ACHN (cell line): ENCODE data around the gene CENPP.
"Not testable (repeated sequence)": the region's sequence is repeated elsewhere in the genome, so short reads cannot be mapped to it uniquely, and the experiment has no call there.

Experiments used
- DNase-seq: peaks from one replicate; pipeline ENCODE4 v3.0.0-alpha.2; 2015
- in situ Hi-C: cut with HindIII; loops from 2 replicates; pipeline ENCODE4 v1.10.0; 2017; ENCODE audit warnings: low sequenced_read_pairs, low pct_ligation_motif_present, low pct_unique_long_range_greater_than_20kb

Gene CENPP

DNA sequence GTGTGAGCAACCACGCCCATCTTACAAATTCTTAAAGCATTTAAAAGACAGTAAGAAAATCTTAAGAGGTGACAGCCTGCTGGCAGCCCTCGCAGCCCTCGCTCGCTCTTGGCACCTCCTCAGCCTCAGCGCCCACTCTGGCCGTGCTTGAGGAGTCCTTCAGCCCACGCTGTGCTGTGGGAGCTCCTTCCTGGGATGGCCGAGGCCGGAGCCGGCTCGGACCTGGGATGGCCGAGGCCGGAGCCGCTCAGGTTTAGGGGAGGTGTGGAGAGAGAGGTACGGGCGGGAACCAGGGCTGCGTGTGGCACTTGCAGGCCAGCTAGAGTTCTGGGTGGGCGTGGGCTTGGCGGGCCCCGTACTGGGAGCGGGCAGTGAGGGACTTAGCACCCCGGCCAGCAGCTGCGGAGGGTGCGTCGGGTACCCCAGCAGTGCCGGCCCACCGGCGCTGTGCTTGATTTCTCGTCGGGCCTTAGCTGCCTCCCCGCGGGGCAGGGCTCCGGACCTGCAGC lies 219.3 kb downstream of the CENPP start:
- in situ Hi-C loops: no loop called here
- DNase-seq: no peak

DNA sequence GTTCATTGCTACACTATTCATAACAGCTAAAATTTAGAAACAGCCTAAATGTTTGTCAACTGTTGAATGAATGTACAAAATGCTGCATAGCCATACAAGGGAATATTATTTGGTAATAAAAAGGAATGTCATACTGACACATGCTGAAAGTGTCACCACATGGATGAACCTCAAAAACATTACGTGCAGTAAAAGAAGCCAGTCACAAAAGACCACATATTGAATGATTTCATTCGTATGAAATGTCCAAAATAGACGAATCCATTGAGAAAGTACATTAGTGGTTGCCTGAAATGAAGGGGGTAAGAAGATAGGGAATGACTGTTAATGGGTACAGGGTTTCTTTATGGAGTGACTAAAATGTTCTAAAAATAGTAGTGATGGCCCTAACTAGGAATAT lies 221.6 kb downstream of the CENPP start:
- in situ Hi-C loops: no loop called here
- no peak for DNase-seq

DNA sequence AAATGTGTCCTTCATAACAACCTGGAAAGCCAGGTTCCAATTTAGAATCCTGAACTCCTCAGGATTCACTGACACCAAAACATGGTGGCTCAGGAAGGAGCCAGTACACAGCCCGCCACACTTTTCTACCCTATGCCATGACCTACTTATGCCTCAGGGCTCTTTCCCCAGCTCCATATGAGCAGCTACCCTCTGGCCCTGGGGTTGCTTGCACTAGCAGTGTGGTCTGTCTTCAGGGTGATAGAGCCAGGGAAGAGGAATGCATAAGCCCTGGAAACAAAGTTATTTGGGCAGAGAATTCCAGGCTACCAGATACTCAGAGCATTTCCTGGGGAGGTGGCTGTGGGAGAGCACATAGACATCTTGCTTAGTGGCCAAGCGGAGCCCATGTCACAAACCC lies 225.0 kb downstream of the CENPP start:
- DNase-seq: no peak
- in situ Hi-C loops: no loop called here

DNA sequence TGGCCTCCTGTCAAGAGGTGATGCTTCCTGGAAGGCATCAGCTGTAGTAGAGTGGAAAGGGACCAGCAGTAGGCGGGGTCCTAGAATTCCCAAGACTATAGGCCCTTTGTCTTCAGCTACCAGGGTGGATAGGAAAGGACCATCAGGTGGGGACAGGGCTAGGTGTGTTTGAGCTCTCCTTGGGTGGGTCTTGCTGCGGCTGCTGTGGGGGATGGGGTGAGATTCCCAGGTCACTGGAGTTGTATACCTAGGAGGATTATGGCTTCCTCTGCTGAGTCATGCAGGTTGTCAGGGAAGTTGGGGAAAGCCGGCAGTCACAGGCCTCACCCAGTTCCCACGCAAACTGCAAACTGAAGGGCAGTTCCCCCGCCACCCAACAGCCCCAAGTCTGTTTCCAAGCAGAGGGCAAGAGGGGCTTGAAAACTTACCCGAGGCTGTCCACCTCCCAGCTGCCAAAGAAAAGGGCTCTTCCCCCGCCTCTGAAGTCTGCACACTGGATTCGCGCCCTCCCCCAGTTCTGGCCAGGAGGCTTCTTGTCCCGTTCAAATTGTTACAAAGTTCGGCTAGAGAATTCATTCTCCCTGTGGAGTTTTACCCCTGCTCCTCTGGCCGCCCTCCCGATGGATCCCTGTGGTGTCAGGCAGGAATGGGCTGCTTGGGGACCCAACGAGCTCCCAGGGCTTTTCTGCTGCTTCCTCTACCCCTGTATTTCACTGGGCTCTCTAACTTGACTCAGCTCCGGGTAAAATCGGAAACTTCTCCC lies 233.0 kb downstream of the CENPP start:
- no peak for DNase-seq
- in situ Hi-C loops: no loop called here

DNA sequence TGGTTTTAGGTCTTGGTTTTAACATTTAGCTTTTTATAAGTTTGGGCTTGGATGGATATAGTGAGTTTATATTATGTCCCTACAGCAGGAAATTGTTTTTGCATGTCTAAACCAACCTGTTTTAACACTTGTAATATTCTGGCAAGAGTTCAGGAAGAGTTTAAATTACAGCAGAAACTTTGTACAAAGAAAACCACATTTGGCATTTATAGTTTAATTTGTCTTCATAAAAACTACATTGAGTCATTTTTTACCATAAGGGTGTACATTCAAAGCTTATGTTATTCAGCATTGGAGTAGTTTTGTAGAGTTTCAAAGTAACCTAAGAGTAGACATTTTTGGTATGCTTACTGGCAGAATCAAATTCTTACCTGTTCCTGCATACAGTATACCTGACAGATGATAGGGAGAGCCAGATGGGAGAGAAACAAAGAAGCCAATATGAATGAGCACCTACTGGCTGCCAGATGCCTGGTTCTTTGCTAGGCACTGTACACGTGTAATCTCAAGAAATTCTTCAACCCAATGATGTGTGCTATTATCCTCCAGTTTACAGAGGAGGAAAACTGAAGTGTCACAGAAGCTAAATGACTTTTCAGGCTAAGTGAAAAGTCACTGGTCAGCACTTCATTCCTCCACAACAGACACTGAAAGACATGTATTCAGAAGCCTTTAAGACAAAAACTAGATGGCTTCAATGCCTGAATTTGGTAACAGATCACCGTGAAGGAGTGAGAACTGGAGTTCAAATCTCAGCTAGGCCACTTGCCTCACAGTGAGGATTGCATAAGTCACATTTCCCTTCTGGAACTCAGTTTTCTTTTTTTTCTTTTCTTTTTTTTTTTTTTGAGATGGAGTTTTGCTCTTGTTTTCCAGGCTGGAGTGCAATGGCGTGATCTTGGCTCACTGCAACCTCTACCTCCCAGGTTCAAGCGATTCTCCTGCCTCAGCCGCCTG lies 235.9 kb downstream of the CENPP start:
- DNase-seq: no peak
- in situ Hi-C loops: no loop called here

DNA sequence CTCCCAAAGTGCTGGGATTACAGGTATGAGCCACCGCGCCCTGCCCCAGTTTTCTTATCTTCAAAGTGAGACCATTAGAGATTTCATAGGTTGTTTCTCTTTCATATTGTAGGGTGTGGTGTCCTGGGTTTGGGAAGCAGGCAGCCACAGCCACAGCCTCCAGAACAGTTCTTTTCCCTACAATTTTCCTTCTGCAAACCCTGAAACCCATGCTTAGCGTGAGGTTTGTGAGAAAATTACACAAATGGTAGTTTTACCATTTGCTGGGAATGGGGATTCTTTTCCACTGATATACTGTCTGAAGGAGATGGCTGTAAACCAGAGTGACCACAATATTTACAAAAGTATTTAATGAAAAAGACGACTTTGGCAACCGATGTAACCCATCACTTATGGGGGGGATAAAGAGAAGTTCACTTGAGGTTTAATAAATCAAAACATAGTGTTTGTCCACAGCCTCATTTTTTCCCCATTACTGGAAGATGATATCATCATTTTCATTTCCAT lies 236.8 kb downstream of the CENPP start:
- in situ Hi-C loops: no loop called here
- no peak for DNase-seq

DNA sequence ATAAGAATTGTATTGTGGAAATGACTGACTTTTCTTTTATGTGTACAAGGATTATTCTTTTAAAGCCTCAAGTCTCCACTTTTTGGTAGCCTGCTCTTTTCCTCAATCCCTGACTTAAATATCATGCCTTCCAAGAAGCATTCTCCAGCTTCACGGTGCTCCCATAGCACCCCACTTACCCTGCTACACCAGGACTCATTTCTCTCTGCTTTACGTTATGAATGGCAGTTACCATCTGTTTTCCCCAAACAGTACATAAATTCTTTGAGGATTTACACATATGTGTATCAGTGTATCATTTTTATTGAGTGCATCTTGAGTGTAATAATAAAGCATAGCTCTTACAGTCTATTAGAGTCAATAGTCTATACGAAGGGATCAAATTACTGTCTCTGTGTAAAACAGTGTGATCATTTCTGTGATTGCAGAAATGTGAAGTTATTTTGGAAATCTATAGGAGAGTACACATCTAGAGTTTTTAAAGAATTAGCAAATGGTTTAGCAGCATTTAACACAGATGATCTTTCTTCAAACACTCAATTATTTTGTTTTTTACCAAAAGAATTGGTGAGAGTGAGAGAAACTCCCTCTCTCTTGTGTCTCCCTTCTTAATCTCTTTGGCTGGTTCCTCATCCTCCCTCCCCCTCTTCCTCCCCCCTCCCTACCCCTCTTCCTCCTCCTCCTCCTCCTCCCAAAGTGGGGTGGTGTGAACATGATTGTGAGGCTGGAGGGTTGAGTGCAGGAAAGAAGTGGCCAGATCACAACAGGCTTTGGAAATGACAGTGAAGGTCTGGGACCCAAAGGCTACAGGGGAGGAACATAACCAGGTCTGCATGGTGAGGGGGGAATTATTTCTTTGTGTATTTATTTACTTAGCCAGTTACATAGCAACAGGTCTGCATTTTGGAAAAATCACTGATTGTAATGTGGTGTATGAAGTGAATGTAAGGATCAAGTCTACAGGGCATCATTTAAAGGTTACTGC lies 237.7 kb downstream of the CENPP start:
- DNase-seq: no peak
- in situ Hi-C loops: no loop called here

DNA sequence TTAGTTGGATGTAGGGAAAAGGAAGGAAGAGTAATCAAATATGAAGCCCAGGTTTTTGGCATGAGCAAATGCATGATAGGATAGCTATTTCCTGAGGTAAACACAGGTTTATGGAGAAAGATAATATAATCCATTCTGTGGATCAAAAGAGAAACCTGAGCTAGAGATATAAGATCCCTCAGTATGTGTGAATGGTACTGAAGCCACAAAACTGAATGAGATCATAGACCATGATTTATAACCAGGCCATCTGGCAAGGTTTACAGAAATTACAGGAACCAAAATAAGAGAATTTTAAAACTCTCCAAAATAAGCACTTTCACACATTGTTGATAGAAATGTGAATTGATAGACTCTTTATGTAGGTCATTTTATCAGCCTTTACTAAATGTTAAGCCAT lies 238.8 kb downstream of the CENPP start:
- in situ Hi-C loops: no loop called here
- DNase-seq: no peak

DNA sequence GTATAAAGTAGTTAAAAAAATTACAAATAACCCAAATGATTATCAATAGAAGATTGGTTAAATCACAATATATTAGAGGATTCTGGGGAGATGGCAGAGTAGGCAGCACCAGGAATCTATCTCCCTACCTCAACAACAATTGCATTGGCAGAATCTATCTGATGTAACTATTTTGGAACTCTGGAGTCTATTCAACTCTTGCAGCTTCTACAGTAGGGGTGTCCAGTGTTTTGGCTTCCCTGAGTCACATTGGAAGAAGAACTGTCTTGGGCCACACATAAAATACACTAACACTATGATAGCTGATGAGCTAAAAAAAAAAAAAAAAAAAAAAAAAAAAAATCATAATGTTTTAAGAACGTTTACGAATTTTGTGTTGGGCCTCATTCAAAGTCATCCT lies 239.2 kb downstream of the CENPP start:
- in situ Hi-C loops: no loop called here
- DNase-seq: no peak

DNA sequence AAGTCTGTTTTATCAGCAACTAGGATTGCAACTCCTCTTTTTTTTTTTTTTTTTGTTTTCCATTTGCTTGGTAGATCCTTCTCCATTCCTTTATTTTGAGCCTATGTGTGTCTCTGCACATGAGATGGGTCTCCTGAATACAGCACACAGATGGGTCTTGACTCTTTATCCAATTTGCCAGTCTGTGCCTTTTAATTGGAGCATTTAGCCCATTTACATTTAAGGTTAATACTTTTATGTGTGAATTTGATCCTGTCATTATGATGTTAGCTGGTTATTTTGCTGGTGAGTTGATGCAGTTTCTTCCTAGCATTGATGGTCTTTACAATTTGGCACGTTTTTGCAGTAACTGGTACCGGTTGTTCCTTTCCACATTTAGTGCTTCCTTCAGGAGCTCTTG lies 246.1 kb downstream of the CENPP start:
- in situ Hi-C loops: not testable (repeated sequence)

DNA sequence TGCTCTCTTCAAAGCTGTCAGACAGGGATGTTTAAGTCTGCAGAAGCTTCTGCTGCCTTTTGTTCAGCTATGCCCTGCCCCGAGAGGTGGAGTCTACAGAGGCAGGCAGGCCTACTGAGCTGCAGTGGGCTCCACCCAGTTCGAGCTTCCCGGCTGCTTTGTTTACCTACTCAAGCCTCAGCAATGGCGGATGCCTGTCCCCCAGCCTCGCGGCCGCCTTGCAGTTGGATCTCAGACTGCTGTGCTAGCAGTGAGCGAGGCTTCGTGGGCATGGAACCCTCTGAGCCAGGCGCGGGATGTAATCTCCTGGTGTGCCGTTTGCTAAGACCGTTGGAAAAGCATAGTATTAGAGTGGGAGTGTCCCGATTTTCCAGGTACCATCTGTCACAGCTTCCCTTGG lies 247.9 kb downstream of the CENPP start:
- in situ Hi-C loops, DNase-seq: not testable (repeated sequence)

More for the DNA sequence above, 246.1 kb downstream of the CENPP start:
- DNase-seq: not testable (repeated sequence)

DNA sequence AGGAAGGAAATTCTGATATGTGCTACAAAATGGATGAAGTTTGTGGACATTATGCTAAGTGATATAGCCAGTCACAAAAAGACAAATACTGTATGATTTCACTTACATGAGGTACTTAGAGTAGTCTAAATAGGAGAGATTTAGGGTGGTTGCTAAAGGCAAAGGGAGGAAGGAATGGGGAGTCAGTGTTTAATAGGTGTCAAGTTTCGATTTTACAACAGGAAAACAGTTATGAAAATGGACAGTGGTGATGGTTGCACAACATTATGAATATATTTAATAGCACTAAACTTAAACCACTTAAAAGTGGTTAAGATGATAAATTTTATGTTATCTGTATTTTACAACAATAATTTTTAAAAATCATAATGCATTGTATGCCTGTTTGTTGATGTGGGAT lies 250.4 kb downstream of the CENPP start:
- no peak for DNase-seq
- in situ Hi-C loops: no loop called here

DNA sequence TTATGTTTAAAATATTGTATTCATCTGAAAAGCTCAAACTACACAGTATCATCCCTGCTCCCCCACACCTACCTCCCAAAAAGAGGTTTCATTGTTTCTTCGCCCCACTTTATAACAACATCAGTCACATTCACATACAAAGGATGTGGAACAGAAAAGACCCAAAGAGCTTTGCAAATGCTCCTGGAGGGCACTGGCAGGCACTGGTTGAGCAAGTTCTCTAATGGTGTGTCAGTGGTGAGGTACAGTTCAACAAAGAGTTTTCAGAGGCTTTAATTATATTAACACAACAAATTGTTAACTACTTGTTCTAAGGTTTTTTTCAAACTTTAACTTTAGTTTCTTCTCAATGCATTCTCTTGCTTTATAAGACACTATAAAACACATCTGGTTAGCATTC lies 264.2 kb downstream of the CENPP start:
- in situ Hi-C loops: no loop called here
- no peak for DNase-seq

DNA sequence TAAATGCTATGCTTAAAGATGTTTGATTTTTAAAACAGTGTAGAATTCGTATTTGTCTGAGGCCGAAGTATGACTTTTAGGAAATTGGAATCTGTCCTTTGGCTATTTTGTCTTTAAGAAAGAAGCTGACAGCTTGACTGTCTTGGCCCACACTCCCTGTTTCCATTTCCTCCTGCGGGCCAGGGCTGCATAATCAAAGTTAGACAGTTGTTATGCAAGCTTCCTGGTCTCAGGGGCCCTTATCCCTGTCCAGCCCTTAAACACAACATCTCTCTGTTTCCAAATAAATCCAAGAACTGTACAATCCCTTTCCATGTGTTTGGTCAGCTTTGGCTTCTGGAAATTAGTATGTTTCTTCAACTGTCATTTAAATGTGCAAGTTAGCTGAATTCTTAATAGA lies 264.6 kb downstream of the CENPP start:
- DNase-seq: no peak
- in situ Hi-C loops: no loop called here

DNA sequence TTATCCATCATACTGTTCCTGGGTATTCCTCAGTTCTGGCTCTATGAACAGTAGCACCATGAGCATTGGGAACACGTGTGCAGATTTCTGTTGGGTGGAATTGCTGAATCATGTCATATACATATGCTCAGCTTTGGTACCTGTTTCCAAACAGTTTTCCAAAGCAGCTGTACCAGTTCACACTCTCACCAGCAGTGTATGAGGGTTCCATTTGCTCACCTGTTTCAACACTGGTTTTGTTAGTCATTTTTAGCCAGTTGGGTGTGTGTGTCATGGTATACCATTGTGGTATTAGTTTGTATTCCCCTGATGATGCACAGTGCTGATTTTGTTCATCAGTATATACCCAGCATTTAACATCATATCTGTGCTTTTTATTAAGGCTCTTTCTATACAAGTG lies 266.8 kb downstream of the CENPP start:
- in situ Hi-C loops: no loop called here
- DNase-seq: no peak

DNA sequence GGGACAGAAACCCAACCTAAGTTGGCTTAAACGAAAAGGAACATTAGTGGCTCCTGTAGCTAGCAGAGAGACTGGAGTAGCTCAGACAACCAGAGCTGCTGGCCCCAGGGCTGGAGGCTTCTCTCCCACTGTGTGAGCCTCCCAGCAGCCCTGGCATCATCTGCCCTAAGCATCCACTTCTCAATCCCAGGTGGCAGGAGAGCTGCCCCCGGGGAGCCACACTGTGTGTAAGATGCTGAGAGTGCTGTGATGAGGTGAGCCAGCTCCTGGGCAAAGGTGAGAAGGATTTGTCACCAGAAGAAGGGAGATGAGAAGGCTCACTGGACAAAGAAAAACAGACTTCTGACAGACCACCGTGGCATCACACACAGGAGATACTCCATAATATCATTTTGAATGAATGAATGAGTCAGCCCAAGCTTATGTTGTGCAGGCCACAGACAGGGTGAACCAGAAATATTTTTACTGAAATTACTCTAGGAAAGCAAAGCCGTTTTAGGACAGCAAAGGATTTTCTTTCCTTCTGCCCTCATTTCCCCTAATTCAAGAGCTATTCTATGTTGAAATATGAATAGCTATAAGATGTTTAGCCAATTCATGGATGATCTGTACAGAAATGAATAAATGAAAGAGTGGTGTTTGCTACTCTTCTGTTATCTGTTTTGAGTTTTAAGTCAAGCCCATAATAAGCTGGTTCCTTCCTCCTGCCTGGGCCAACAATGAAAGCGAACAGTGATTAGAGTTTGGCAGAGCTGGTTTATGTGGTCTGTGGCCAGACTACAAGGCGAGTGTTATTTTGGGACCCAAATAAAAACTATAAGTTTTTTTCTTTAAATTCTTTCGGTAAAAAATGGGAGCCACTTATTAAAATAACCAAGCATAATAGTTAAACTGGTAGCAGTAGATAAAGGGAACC lies 267.5 kb downstream of the CENPP start:
- DNase-seq: no peak
- in situ Hi-C loops: no loop called here

DNA sequence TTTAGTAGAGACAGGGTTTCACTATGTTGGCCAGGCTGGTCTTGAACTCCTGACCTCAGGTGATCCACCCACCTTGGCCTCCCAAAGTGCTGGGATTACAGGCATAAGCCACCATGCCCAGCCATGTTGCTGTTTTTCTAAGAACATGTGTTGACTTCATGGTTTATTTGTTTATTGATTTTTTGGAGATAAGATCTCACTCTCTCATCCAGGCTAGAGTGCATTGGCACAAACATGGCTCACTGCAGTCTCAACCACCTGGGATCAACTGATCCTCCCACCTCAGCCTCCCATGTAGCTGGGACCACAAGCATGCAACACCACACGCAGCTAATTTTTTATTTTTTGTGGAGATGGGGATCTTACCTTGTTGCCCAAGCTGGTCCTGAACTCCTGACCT lies 269.3 kb downstream of the CENPP start:
- in situ Hi-C loops, DNase-seq: not testable (repeated sequence)
